Measurements from ENCODE around the gene PLEKHA7. TPM values are rescaled to one million over a fixed set of nuclear protein-coding genes. Genes with fewer than 3 reads are reported as not detected.

PLEKHA7 gene
- total and polyA plus RNA-seq, 2 experiments from 2014 or later: 40.8 to 167 TPM

GRCh38 chr11:16899708-16900303 lies 114.4 kb downstream of the PLEKHA7 start:
- Histone ChIP-seq H3K27ac (no peak overlapping the region), H3K36me3 (no peaks in the 10 kb centered on the region), H3K4me1 (ENCODE audit: low read depth) (peaks cover 44% of the 10 kb centered on the region), H3K9me3 (ENCODE audit: low read depth) (no peaks in the 10 kb centered on the region), H3K27me3 (no peaks in the 10 kb centered on the region), H3K4me3 (no peak overlapping the region)
- no peak for DNase-seq (ENCODE audit: low read depth in 1 of 2, low spot score in 1 of 2)
- TF ChIP-seq, protein P1, sequence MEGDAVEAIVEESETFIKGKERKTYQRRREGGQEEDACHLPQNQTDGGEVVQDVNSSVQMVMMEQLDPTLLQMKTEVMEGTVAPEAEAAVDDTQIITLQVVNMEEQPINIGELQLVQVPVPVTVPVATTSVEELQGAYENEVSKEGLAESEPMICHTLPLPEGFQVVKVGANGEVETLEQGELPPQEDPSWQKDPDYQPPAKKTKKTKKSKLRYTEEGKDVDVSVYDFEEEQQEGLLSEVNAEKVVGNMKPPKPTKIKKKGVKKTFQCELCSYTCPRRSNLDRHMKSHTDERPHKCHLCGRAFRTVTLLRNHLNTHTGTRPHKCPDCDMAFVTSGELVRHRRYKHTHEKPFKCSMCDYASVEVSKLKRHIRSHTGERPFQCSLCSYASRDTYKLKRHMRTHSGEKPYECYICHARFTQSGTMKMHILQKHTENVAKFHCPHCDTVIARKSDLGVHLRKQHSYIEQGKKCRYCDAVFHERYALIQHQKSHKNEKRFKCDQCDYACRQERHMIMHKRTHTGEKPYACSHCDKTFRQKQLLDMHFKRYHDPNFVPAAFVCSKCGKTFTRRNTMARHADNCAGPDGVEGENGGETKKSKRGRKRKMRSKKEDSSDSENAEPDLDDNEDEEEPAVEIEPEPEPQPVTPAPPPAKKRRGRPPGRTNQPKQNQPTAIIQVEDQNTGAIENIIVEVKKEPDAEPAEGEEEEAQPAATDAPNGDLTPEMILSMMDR (IDR thresholded peaks at IDR 0.05; ENCODE audit: low read depth, low read length): no peak

GRCh38 chr11:16898274-16898985 lies 115.8 kb downstream of the PLEKHA7 start:
- H3K4me1 ChIP-seq (ENCODE audit: low read depth): peaks cover 41% of the 10 kb centered on the region
- no peak for DNase-seq (ENCODE audit: low read depth in 1 of 2, low spot score in 1 of 2)
- H3K36me3 ChIP-seq: no peaks in the 10 kb centered on the region
- TF ChIP-seq, protein P1 (IDR thresholded peaks at IDR 0.05; ENCODE audit: low read depth, low read length): no peak
- H3K4me3 ChIP-seq: no peak overlapping the region
- H3K27ac ChIP-seq: no peak overlapping the region
- H3K9me3 ChIP-seq (ENCODE audit: low read depth): no peaks in the 10 kb centered on the region
- H3K27me3 ChIP-seq: no peaks in the 10 kb centered on the region

GRCh38 chr11:16897470-16898061 lies 116.6 kb downstream of the PLEKHA7 start:
- no peak overlapping the region for H3K27ac ChIP-seq
- no peaks in the 10 kb centered on the region for H3K9me3 ChIP-seq (ENCODE audit: low read depth)
- TF ChIP-seq, protein P1 (IDR thresholded peaks at IDR 0.05; ENCODE audit: low read depth, low read length): no peak
- DNase-seq (ENCODE audit: low read depth in 1 of 2, low spot score in 1 of 2): no peak
- H3K36me3 ChIP-seq: no peaks in the 10 kb centered on the region
- H3K4me3 ChIP-seq: no peak overlapping the region
- no peaks in the 10 kb centered on the region for H3K27me3 ChIP-seq
- H3K4me1 ChIP-seq (ENCODE audit: low read depth): peaks cover 47% of the 10 kb centered on the region

DNA sequence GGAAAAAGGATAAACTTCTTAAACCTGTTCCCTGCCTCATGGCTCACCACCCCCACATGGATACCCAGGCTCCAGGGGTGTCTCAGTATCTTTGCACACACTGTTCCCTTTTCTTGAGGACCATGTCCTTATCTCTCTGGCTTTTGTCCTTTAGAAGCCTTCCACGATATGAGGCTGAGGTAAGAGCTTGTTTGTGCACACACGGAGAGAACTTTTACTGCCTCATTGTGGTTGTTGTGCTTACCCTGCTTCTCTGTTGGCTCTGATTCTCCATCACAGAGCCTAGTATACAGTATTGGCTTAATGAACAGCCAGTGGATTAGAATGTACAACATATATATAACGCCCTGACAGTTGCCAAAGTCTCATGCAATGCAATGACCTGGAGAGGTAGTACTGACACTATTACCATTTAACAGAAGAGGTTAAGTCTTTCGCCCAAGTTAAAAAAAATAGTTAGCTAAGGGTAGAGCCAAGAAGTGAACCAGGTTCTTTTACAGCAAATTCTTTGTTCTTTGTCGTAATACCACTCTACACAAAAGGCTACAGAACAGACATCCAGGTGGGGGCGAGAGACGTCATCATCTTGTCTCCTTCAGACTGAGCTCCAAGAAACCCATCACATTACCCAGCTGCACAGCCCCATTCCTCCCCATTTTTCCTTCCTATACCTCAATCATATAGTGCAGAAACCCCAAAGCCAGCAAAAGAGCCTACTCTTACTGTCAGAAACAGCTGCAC lies 117.3 kb downstream of the PLEKHA7 start:
- Histone ChIP-seq H3K4me3 (no peak overlapping the region), H3K36me3 (no peaks in the 10 kb centered on the region), H3K27ac (no peak overlapping the region)

GRCh38 chr11:16895306-16895705 lies 118.9 kb downstream of the PLEKHA7 start:
- H3K4me1 ChIP-seq (ENCODE audit: low read depth): peaks cover 47% of the 10 kb centered on the region
- DNase-seq (ENCODE audit: low read depth in 1 of 2, low spot score in 1 of 2): no peak
- H3K36me3 ChIP-seq: no peaks in the 10 kb centered on the region
- H3K27me3 ChIP-seq: no peaks in the 10 kb centered on the region
- no peak overlapping the region for H3K27ac ChIP-seq
- H3K4me3 ChIP-seq: no peak overlapping the region
- TF ChIP-seq, protein P1 (IDR thresholded peaks at IDR 0.05; ENCODE audit: low read depth, low read length): no peak
- no peaks in the 10 kb centered on the region for H3K9me3 ChIP-seq (ENCODE audit: low read depth)

More for the DNA sequence above, 117.3 kb downstream of the PLEKHA7 start:
- Histone ChIP-seq H3K9me3 (ENCODE audit: low read depth) (no peaks in the 10 kb centered on the region), H3K4me1 (ENCODE audit: low read depth) (peaks cover 47% of the 10 kb centered on the region), H3K27me3 (no peaks in the 10 kb centered on the region)
- TF ChIP-seq, protein P1 (IDR thresholded peaks at IDR 0.05; ENCODE audit: low read depth, low read length): no peak
- no peak for DNase-seq (ENCODE audit: low read depth in 1 of 2, low spot score in 1 of 2)

Data from cardiac muscle cell (in vitro differentiated cells and primary cell).